ENCODE data around the gene B9D2. TPM values are rescaled to one million over a fixed set of nuclear protein-coding genes. Genes with fewer than 3 reads are reported as not detected.

B9D2 gene
- total and polyA plus RNA-seq, 7 donors = 1.7 to 13.1 (median 2.5) TPM

DNA sequence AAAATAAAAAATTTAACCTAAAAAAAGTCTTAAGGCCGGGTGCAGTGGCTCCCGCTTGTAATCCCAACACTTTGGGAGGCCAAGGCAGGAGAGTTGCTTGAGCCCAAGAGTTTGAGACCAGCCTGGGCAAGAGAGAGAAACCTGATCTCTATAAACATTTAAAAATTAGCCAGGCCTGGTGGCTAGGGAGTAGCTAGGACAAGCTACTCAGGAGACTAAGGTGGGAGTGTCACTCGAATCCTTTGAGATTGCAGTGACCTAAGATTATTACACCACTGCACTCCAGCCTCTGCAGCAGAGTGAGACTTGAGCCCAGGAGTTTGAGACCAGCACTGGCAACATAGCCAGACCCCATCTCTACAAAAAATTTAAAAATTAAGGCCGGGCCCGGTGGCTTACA, 52.9 kb downstream of the B9D2 start:
- TF ChIP-seq, protein P1, sequence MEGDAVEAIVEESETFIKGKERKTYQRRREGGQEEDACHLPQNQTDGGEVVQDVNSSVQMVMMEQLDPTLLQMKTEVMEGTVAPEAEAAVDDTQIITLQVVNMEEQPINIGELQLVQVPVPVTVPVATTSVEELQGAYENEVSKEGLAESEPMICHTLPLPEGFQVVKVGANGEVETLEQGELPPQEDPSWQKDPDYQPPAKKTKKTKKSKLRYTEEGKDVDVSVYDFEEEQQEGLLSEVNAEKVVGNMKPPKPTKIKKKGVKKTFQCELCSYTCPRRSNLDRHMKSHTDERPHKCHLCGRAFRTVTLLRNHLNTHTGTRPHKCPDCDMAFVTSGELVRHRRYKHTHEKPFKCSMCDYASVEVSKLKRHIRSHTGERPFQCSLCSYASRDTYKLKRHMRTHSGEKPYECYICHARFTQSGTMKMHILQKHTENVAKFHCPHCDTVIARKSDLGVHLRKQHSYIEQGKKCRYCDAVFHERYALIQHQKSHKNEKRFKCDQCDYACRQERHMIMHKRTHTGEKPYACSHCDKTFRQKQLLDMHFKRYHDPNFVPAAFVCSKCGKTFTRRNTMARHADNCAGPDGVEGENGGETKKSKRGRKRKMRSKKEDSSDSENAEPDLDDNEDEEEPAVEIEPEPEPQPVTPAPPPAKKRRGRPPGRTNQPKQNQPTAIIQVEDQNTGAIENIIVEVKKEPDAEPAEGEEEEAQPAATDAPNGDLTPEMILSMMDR (IDR thresholded peaks at IDR 0.05) = no peak
- Histone ChIP-seq H3K27ac (peak overlapping the region; percentile 93), H3K4me1 (peaks cover 37% of the 10 kb centered on the region), H3K27me3 (ENCODE audit: insufficient read depth in 3 of 3, low read length in 2 of 3) (no peaks in the 10 kb centered on the region), H3K36me3 (ENCODE audit: insufficient read depth in 1 of 2, low read depth in 1 of 2) (peaks cover 10 to 49% of the 10 kb centered on the region in 2 donors), H3K4me3 (peak overlapping the region; percentile 83), H3K9me3 (no peaks in the 10 kb centered on the region)
- 14 to 37% (median 24%) methylated on average over 5 of the region's 5 CpGs for WGBS, 3 donors
- no peak for ATAC-seq
- DNase-seq = no peak
- intact Hi-C loops (cut with DNase I) = no loop called here

DNA sequence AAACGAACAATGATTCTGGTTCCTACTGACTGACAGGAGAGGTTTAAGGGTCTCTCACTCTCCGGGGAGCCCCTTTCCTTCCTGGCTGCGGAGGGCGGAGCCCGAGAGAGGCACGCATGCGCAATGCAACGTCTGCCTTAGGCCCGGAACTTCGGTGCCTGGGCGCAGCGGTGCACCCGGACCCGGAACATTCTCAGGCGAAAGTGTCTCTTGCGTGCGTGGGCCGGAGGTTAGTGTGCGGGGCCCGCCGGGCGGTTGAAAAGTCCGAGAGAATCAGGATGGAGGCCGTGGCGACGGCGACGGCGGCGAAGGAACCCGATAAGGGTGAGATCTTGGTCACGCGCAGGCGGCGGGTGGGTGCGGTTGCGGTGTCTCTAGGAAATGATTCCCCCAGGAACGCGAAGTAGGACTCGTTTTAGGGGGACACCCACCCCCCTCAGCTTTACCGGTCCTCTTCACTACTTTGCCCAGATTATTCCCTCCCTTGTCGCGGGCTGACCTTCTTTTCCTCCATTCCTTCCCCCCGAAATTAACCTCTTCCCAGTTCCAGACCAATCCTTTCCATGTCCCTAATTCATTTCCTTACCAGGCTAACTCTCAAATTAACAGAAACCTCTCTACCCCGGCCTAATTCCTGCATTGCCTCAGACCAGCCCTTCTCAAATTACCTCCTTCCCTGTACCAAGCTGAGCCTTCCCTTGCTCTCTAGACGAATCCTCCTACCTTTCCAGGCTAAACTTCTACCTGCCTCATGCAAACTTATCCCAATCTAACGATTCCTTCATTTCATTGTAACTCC, 53.7 kb downstream of the B9D2 start, which contains the start of gene CCDC97:
TSS of gene CCDC97 (plus strand) at position 140 of the 799 bp plus-strand sequence. CDS start at position 279, 139 bp downstream.
- DNase-seq = peak; percentile 86 to 94
- Histone ChIP-seq H3K36me3 (ENCODE audit: insufficient read depth in 1 of 2, low read depth in 1 of 2) (peaks cover 7 to 51% of the 10 kb centered on the region in 2 donors), H3K27ac (peak within 1 kb of the TSS; percentile 93), H3K4me1 (peaks cover 37% of the 10 kb centered on the region), H3K9me3 (no peaks in the 10 kb centered on the region), H3K4me3 (peak within 1 kb of the TSS; percentile 83), H3K27me3 (ENCODE audit: insufficient read depth in 3 of 3, low read length in 2 of 3) (no peaks in the 10 kb centered on the region)
- ATAC-seq = peak; percentile 81 to 87 (median 82)
- WGBS, 3 donors = 0 to 1% (median 1%) methylated on average over 47 of the region's 47 CpGs
- TF ChIP-seq, protein P1 (IDR thresholded peaks at IDR 0.05) = no peak
- intact Hi-C loops (cut with DNase I) = no loop called here

DNA sequence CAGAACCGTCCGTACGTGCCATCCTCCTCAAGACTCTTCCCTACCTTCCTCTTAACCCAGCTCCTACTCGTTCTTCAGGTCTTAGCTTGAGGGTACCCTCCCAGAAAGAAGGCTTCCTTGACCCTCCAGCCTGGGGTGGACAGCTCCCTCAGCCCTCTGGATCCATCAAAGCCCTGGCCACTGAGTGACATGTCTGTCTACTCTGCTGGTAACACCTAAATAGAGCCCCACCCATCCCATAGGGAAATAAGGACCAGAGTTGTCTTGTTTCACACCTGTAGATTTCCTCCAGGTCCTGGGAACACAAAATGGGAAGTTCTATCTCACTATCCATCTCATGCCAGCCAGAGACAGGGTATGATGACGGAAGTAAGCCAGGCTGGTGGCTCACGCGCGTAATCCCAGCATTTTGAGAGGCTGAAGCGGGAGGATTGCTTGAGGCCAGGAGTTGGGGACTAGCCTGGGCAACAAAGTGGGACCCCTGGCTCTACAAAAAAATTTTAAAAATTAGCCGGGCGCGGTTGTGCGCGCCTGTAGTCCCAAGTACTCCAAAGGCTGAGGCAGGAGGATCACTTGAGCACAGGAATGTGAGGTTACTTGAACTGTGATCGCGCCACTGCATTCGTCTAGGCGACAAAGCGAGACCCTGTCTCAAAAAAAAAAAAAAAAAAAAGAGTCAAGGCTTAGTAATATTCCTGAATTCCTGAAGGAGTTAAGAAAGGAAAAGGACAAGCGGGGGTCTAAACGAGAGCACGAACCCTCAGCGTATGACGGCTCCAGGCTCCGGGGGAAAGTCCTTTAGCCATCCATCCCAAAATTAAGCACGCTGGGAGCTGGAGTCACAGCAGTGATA, 54.5 kb downstream of the B9D2 start:
- H3K4me3 ChIP-seq = peak overlapping the region; percentile 83
- H3K27me3 ChIP-seq (ENCODE audit: insufficient read depth in 3 of 3, low read length in 2 of 3) = no peaks in the 10 kb centered on the region
- 6 to 8% (median 6%) methylated on average over 26 of the region's 26 CpGs for WGBS, 3 donors
- H3K27ac ChIP-seq = peak overlapping the region; percentile 93
- intact Hi-C loops (cut with DNase I) = loop anchor here (2.0 to 5.0 kb wide), 6 partner anchors 42 to 183 kb away; partner anchors contain the start of genes DMAC2 (in 1 of the 2) and HNRNPUL1 (in 1 of the 2)
- ATAC-seq (peak; percentile 12 to 43 (median 29)), DNase-seq (no peak)
- H3K9me3 ChIP-seq = no peaks in the 10 kb centered on the region
- H3K4me1 ChIP-seq = peaks cover 36% of the 10 kb centered on the region
- TF ChIP-seq, protein P1 (IDR thresholded peaks at IDR 0.05) = no peak
- peaks cover 7 to 58% of the 10 kb centered on the region in 2 donors for H3K36me3 ChIP-seq (ENCODE audit: insufficient read depth in 1 of 2, low read depth in 1 of 2)

DNA sequence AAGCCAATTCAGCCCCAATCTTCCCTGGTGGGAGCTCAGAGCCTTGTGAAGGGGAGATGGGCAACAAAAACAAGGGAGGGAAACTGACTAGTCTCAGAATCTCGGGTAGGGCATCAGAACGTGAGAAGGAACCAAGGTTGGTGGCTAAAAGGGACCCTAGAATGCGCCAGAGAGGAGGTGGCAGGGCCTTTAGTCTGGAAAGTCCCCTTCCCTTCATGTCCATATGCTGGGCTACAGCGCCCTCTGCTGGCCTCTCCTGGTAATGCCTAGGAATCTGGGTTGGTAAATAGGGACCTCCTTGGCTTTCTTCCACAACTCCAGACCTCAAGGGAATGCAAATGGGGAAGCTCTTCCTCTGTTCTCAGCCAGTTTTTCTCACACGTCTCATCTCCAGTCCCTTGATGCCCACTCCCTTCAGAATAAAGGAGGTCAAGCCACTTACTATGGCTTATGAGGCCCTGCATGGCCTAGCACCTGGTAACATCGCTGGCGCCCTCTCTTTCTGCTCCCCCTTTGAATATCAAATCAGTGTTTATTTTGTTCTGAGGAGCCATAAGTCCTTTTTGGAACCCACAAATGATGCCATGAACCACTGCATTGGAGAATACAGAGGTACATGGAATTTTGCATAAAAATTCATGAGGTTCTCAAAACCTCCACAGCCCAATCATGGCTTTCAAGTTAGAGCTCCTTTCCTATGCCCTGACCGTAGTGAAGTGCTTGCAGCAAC, 55.3 kb downstream of the B9D2 start:
- TF ChIP-seq, protein P1 (IDR thresholded peaks at IDR 0.05) = peak; percentile 99
- Histone ChIP-seq H3K9me3 (no peaks in the 10 kb centered on the region), H3K4me1 (peaks cover 34% of the 10 kb centered on the region), H3K27ac (peak overlapping the region; percentile 93), H3K36me3 (ENCODE audit: insufficient read depth in 1 of 2, low read depth in 1 of 2) (peaks cover 9 to 60% of the 10 kb centered on the region in 2 donors), H3K27me3 (ENCODE audit: insufficient read depth in 3 of 3, low read length in 2 of 3) (no peaks in the 10 kb centered on the region), H3K4me3 (peak overlapping the region; percentile 83)
- ATAC-seq = peak; percentile 69 to 79 (median 74)
- intact Hi-C loops (cut with DNase I) = loop anchor here (2.0 to 5.0 kb wide), 6 partner anchors 41 to 182 kb away; partner anchors contain the start of genes DMAC2 (in 1 of the 2) and HNRNPUL1 (in 1 of the 2)
- DNase-seq = peak; percentile 93 to 97
- WGBS, 3 donors = 14 to 21% (median 17%) methylated on average over 7 to 8 of the region's 8 CpGs
